ENCODE measurements around the gene DUS3L. TPM values are rescaled to one million over a fixed set of nuclear protein-coding genes. Genes with fewer than 3 reads are reported as not detected.

The DUS3L gene
- total and polyA plus RNA-seq, 2 of the 8 experiments (the other 6 are each of a cell fraction or from before 2014, with no cell fraction given): 37.6 to 39.1 TPM

DNA sequence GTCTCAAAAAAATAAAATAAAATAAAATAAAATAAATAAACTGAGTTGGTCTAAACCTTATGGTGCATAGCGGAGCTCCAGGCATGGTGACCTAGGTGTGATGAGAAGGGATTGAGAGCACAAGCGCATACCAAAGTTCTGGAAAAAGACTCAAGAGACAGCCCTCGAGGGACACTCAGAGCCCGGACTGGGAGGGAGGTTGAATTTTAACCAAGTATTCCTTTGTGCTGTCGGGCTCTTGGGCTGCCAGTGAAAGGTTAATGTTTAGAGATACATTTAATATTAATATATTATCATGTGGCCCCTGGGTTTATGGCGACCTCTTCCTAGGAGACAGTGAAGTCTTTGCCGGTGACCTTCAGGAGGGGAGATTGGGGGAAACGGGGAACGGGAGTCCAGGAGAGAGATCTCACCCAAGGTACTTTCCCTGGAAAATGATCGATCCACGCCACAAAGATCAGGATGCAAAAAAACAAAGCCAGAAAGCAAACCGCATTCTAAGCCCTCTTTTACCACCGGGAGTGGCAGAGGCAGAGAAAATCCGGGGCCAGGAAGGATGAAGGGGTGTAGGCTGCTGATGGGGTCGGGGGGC, 46.9 kb upstream of the DUS3L start:
- no peak for FAIRE-seq
- H3K36me3 ChIP-seq (ENCODE audit: control insufficient read depth in 2 of 4, insufficient read depth in 4 of 4, low read length in 3 of 4): no peaks in the 10 kb centered on the region
- H3K4me3 ChIP-seq (ENCODE audit: extremely low read depth in 1 of 4, insufficient read depth in 2 of 4, low read depth in 3 of 4, low read length in 4 of 4): no peak overlapping the region

More for the DNA sequence above, 46.9 kb upstream of the DUS3L start:
- no peak overlapping the region for H4K5ac ChIP-seq (ENCODE audit: insufficient read length, low read depth, low read length)
- H3K23ac ChIP-seq (ENCODE audit: insufficient read length): no peak overlapping the region
- no peak overlapping the region for H3K9ac ChIP-seq (replicated peaks in 1 of 4; ENCODE audit: extremely low read depth in 1 of 4, low read depth in 3 of 4, low read length in 3 of 4)
- no peak overlapping the region for H3K4me2 ChIP-seq (ENCODE audit: insufficient read depth in 1 of 2, low read depth in 2 of 2, low read length in 2 of 2)
- no peak overlapping the region for H2AK5ac ChIP-seq (ENCODE audit: low read depth, low read length)
- no peak overlapping the region for H4K8ac ChIP-seq (ENCODE audit: extremely low read depth, insufficient read depth, low read length)
- H3K23me2 ChIP-seq (ENCODE audit: low read depth, low read length): no peaks in the 10 kb centered on the region
- no peak overlapping the region for H2BK20ac ChIP-seq (ENCODE audit: low read length)
- H2BK120ac ChIP-seq (replicated peaks; ENCODE audit: low read depth, low read length): no peak overlapping the region
- H3K79me2 ChIP-seq (ENCODE audit: control insufficient read depth in 1 of 2, insufficient read depth in 2 of 2, low read length in 2 of 2): no peaks in the 10 kb centered on the region
- no peak overlapping the region for H3K18ac ChIP-seq (ENCODE audit: extremely low read depth, low read length)
- no peak overlapping the region for H3K56ac ChIP-seq (replicated peaks; ENCODE audit: insufficient read length, low read depth, low read length)
- TF ChIP-seq CREB1 (IDR thresholded peaks at IDR 0.05) (no peak), SP2 (IDR thresholded peaks at IDR 0.05; ENCODE audit: low read length) (no peak), POU5F1 (IDR thresholded peaks at IDR 0.05; ENCODE audit: low read depth, low read length) (no peak)
- no peak overlapping the region for H2BK12ac ChIP-seq (ENCODE audit: low read depth, low read length)
- H3K9me3 ChIP-seq (ENCODE audit: insufficient read depth in 2 of 2, low read depth in 1 of 2, low read length in 1 of 2): no peaks in the 10 kb centered on the region
- H3K27ac ChIP-seq (ENCODE audit: low read depth, low read length): no peak overlapping the region
- no peak overlapping the region for H2AFZ ChIP-seq (ENCODE audit: low read length)
- no peaks in the 10 kb centered on the region; a peak in 1 of 7 replicates for H3K4me1 ChIP-seq (replicated peaks in 1 of 4; ENCODE audit: control insufficient read depth in 3 of 4, insufficient read depth in 4 of 4, low read length in 3 of 4)
- H4K20me1 ChIP-seq (replicated peaks in 1 of 2; ENCODE audit: control insufficient read depth in 1 of 2, insufficient read depth in 2 of 2, low read length in 2 of 2): no peaks in the 10 kb centered on the region
- no peaks in the 10 kb centered on the region for H3K79me1 ChIP-seq (ENCODE audit: low read depth, low read length)
- no peak overlapping the region for H3K4ac ChIP-seq (replicated peaks; ENCODE audit: insufficient read length, low read depth, low read length)
- whole genome bisulfite sequencing, 2 experiments (ENCODE audit: extremely low coverage in 1 of 2, insufficient coverage in 1 of 2, insufficient read length in 1 of 2, insufficient replicate concordance in 2 of 2, low coverage in 1 of 2, low lambda C conversion rate in 2 of 2, missing lambda C conversion rate in 1 of 2): 91% methylated on average over 15 of the region's 15 CpGs; no CpG with 5 or more reads in 1 of the 2 experiments
- no peak overlapping the region for H2BK5ac ChIP-seq (ENCODE audit: low read depth, low read length)
- H3K14ac ChIP-seq (ENCODE audit: insufficient read length): no peak overlapping the region
- no peak overlapping the region for H2BK15ac ChIP-seq (ENCODE audit: low read length)
- DNase-seq (ENCODE audit: low read depth in 1 of 2, low spot score in 2 of 2): no peak
- H4K91ac ChIP-seq (replicated peaks; ENCODE audit: insufficient read length, low read length): no peak overlapping the region
- CTCF ChIA-PET (ENCODE audit: partially characterized antibody): interaction anchor here (2.8 kb wide), 1 partner anchor 34 kb away, joined by 6 read pairs; no protein-coding TSS in a partner anchor
- POLR2A ChIA-PET (ENCODE audit: partially characterized antibody): interaction anchor here (3.0 kb wide), 1 partner anchor 9 kb away, joined by 16 read pairs; no protein-coding TSS in a partner anchor
- H3K27me3 ChIP-seq (replicated peaks in 1 of 4; ENCODE audit: control insufficient read depth in 3 of 4, extremely low read depth in 1 of 4, insufficient read depth in 3 of 4, low read length in 3 of 4): peaks cover 0 to 3% (median 0%) of the 10 kb centered on the region in 4 experiments; a peak in 3 of 7 replicates
